HEK293 (cell line): Measurements from ENCODE around the gene FARSA.

Source experiments
- KLF10 ChIP-seq: fragments of 450-650 bp; IDR thresholded peaks from 2 replicates; pipeline ENCODE4 v1.5.1; 2018; ENCODE audit warnings: missing biosample characterization, mild to moderate bottlenecking, missing genetic modification characterization
- REPIN1 ChIP-seq: fragments of 450-650 bp; formaldehyde crosslinking; IDR thresholded peaks from 2 replicates; pipeline ENCODE4 v1.5.1; 2017; ENCODE audit warnings: missing biosample characterization, missing genetic modification characterization, low read depth
- ZBTB7A ChIP-seq: fragments of 450-650 bp; formaldehyde crosslinking; IDR thresholded peaks from 2 replicates; pipeline ENCODE4 v1.5.1; 2016; ENCODE audit warnings: low read depth, missing biosample characterization, missing genetic modification characterization
- ZNF140 ChIP-seq: fragments of 450-650 bp; formaldehyde crosslinking; IDR thresholded peaks from 2 replicates; pipeline ENCODE4 v1.5.1; 2016; ENCODE audit warnings: missing biosample characterization, missing genetic modification characterization
- ZNF394 ChIP-seq: fragments of 450-650 bp; formaldehyde crosslinking; IDR thresholded peaks from 2 replicates; pipeline ENCODE4 v1.5.1; 2016; ENCODE audit warnings: missing biosample characterization, missing genetic modification characterization, mild to moderate bottlenecking, moderate library complexity, borderline replicate concordance
- ZNF501 ChIP-seq: fragments of 450-650 bp; formaldehyde crosslinking; IDR thresholded peaks from 2 replicates; pipeline ENCODE4 v1.5.1; 2016; ENCODE audit warnings: missing biosample characterization, missing genetic modification characterization
- ZNF571 ChIP-seq: fragments of 450-650 bp; formaldehyde crosslinking; IDR thresholded peaks from 2 replicates; pipeline ENCODE4 v1.5.0; 2017; ENCODE audit warnings: missing biosample characterization, missing genetic modification characterization
- ZNF623 ChIP-seq: fragments of 450-650 bp; formaldehyde crosslinking; IDR thresholded peaks from 2 replicates; pipeline ENCODE4 v1.5.1; 2016; ENCODE audit warnings: missing biosample characterization, missing genetic modification characterization
- ZNF791 ChIP-seq: fragments of 450-650 bp; formaldehyde crosslinking; IDR thresholded peaks from 2 replicates; pipeline ENCODE4 v1.5.1; 2016; ENCODE audit warnings: missing biosample characterization, missing genetic modification characterization
- ZSCAN30 ChIP-seq: fragments of 450-650 bp; IDR thresholded peaks from 2 replicates; pipeline ENCODE4 v1.5.1; 2018; ENCODE audit warnings: missing biosample characterization, mild to moderate bottlenecking, missing genetic modification characterization, moderate library complexity
- TF ChIP-seq, protein P1 (sequence below): fragments of 450-650 bp; formaldehyde crosslinking; IDR thresholded peaks from 2 replicates; pipeline ENCODE4 v1.5.1; 2016; ENCODE audit warnings: missing biosample characterization, missing genetic modification characterization
- TF ChIP-seq, protein P2 (sequence below): fragments of 450-650 bp; formaldehyde crosslinking; IDR thresholded peaks from 2 replicates; pipeline ENCODE4 v1.5.1; 2016; ENCODE audit warnings: missing biosample characterization, missing genetic modification characterization
- TF ChIP-seq, protein P3 (sequence below): fragments of 450-650 bp; formaldehyde crosslinking; IDR thresholded peaks from 2 replicates; pipeline ENCODE4 v1.5.1; 2016; ENCODE audit warnings: missing biosample characterization, missing genetic modification characterization
- TF ChIP-seq, protein P4 (sequence below): fragments of 450-650 bp; formaldehyde crosslinking; IDR thresholded peaks from 2 replicates; pipeline ENCODE4 v1.5.1; 2016; ENCODE audit warnings: missing biosample characterization, missing genetic modification characterization
- TF ChIP-seq, protein P5 (sequence below): fragments of 450-650 bp; formaldehyde crosslinking; IDR thresholded peaks from 2 replicates; pipeline ENCODE4 v1.5.1; 2016; ENCODE audit warnings: missing biosample characterization, missing genetic modification characterization
- TF ChIP-seq, protein P6 (sequence below): fragments of 450-650 bp; formaldehyde crosslinking; IDR thresholded peaks from 2 replicates; pipeline ENCODE4 v1.5.1; 2016; ENCODE audit warnings: missing biosample characterization, missing genetic modification characterization
- TF ChIP-seq, protein P7 (sequence below): fragments of 450-650 bp; formaldehyde crosslinking; IDR thresholded peaks from 2 replicates; pipeline ENCODE4 v1.5.1; 2016; ENCODE audit warnings: missing biosample characterization, missing genetic modification characterization
- TF ChIP-seq, protein P8 (sequence below): fragments of 450-650 bp; formaldehyde crosslinking; IDR thresholded peaks from 2 replicates; pipeline ENCODE4 v1.5.1; 2016; ENCODE audit warnings: missing biosample characterization, missing genetic modification characterization
- TF ChIP-seq, protein P9 (sequence below): fragments of 450-650 bp; formaldehyde crosslinking; optimal IDR thresholded peaks from 2 replicates; pipeline ENCODE3; 2016; ENCODE audit warnings: missing biosample characterization, mild to moderate bottlenecking, missing genetic modification characterization

The FARSA gene

DNA sequence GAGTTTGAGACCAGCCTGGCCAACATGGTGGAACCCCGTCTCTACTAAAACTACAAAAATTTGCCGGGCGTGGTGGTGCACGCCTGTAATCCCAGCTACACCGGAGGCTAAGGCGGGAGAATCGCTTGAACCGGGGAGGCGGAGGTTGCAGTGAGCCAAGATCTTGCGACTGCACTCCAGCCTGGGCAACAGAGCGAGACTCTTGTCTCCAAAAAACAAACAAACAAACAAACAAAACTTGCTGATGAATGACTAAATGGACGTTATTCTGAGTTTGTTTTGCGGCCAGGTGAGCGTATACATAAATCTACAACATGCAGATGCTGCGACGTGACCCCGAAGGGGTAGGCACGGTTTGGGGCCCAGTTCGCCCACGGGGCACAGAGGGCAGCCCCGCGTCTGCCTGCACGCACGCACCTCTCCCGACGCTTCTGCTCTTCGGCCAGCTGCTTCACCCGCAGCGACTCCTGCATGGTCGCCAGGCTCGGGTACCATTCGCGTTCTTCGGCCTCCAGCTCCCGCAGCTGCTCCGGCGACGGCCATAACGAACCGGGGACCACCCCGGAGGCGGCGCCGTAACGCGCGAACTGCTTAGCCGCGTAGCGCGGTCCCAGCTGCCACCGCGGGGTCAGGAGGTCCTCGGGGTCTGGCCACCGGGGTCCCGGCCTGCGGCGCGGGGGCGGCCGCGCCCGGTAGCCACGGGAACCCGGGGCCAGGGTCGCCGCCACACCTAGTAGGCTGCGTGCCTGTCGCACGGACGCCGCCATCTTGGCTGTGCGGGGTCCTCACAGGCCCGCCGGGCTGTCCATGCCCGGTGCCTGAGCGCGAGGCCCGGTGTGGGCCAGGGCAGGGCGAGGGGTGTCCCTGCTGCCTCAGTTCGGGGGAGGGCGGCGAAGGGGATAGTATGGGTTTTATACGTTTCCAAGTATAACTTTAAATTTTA, 23.2 kb upstream of the FARSA start, which contains the start of gene GADD45GIP1 (continued):
- TF ChIP-seq, protein P1, sequence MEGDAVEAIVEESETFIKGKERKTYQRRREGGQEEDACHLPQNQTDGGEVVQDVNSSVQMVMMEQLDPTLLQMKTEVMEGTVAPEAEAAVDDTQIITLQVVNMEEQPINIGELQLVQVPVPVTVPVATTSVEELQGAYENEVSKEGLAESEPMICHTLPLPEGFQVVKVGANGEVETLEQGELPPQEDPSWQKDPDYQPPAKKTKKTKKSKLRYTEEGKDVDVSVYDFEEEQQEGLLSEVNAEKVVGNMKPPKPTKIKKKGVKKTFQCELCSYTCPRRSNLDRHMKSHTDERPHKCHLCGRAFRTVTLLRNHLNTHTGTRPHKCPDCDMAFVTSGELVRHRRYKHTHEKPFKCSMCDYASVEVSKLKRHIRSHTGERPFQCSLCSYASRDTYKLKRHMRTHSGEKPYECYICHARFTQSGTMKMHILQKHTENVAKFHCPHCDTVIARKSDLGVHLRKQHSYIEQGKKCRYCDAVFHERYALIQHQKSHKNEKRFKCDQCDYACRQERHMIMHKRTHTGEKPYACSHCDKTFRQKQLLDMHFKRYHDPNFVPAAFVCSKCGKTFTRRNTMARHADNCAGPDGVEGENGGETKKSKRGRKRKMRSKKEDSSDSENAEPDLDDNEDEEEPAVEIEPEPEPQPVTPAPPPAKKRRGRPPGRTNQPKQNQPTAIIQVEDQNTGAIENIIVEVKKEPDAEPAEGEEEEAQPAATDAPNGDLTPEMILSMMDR (tag by site-specific recombination) = no peak
- TF ChIP-seq, protein P2, sequence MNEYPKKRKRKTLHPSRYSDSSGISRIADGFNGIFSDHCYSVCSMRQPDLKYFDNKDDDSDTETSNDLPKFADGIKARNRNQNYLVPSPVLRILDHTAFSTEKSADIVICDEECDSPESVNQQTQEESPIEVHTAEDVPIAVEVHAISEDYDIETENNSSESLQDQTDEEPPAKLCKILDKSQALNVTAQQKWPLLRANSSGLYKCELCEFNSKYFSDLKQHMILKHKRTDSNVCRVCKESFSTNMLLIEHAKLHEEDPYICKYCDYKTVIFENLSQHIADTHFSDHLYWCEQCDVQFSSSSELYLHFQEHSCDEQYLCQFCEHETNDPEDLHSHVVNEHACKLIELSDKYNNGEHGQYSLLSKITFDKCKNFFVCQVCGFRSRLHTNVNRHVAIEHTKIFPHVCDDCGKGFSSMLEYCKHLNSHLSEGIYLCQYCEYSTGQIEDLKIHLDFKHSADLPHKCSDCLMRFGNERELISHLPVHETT (tag by site-specific recombination) = no peak
- TF ChIP-seq ZNF571 (tag by site-specific recombination) (no peak), ZNF501 (tag by site-specific recombination) (0 out of 2 replicates have a peak, but pooled peaks have one; percentile 25), KLF10 (tag by site-specific recombination) (peak; percentile 73), ZNF623 (tag by site-specific recombination) (no peak), ZNF394 (peak; percentile 31; the same call in 1 of the 2 replicates), ZNF140 (tag by site-specific recombination) (no peak), ZSCAN30 (tag by site-specific recombination) (peak; percentile 79), REPIN1 (tag by site-specific recombination) (0 out of 2 replicates have a peak, but pooled peaks have one; percentile 19), ZNF791 (tag by site-specific recombination) (no peak), ZBTB7A (tag by site-specific recombination) (peak; percentile 11; the same call in 1 of the 2 replicates)
- TF ChIP-seq, protein P3, sequence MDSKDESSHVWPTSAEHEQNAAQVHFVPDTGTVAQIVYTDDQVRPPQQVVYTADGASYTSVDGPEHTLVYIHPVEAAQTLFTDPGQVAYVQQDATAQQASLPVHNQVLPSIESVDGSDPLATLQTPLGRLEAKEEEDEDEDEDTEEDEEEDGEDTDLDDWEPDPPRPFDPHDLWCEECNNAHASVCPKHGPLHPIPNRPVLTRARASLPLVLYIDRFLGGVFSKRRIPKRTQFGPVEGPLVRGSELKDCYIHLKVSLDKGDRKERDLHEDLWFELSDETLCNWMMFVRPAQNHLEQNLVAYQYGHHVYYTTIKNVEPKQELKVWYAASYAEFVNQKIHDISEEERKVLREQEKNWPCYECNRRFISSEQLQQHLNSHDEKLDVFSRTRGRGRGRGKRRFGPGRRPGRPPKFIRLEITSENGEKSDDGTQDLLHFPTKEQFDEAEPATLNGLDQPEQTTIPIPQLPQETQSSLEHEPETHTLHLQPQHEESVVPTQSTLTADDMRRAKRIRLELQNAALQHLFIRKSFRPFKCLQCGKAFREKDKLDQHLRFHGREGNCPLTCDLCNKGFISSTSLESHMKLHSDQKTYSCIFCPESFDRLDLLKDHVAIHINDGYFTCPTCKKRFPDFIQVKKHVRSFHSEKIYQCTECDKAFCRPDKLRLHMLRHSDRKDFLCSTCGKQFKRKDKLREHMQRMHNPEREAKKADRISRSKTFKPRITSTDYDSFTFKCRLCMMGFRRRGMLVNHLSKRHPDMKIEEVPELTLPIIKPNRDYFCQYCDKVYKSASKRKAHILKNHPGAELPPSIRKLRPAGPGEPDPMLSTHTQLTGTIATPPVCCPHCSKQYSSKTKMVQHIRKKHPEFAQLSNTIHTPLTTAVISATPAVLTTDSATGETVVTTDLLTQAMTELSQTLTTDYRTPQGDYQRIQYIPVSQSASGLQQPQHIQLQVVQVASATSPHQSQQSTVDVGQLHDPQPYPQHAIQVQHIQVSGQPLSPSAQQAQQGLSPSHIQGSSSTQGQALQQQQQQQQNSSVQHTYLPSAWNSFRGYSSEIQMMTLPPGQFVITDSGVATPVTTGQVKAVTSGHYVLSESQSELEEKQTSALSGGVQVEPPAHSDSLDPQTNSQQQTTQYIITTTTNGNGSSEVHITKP (tag by site-specific recombination) = peak; percentile 80
- TF ChIP-seq, protein P4, sequence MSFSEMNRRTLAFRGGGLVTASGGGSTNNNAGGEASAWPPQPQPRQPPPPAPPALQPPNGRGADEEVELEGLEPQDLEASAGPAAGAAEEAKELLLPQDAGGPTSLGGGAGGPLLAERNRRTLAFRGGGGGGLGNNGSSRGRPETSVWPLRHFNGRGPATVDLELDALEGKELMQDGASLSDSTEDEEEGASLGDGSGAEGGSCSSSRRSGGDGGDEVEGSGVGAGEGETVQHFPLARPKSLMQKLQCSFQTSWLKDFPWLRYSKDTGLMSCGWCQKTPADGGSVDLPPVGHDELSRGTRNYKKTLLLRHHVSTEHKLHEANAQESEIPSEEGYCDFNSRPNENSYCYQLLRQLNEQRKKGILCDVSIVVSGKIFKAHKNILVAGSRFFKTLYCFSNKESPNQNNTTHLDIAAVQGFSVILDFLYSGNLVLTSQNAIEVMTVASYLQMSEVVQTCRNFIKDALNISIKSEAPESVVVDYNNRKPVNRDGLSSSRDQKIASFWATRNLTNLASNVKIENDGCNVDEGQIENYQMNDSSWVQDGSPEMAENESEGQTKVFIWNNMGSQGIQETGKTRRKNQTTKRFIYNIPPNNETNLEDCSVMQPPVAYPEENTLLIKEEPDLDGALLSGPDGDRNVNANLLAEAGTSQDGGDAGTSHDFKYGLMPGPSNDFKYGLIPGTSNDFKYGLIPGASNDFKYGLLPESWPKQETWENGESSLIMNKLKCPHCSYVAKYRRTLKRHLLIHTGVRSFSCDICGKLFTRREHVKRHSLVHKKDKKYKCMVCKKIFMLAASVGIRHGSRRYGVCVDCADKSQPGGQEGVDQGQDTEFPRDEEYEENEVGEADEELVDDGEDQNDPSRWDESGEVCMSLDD (tag by site-specific recombination) = peak; percentile 58; the same call in 1 of the 2 replicates
- TF ChIP-seq, protein P5, sequence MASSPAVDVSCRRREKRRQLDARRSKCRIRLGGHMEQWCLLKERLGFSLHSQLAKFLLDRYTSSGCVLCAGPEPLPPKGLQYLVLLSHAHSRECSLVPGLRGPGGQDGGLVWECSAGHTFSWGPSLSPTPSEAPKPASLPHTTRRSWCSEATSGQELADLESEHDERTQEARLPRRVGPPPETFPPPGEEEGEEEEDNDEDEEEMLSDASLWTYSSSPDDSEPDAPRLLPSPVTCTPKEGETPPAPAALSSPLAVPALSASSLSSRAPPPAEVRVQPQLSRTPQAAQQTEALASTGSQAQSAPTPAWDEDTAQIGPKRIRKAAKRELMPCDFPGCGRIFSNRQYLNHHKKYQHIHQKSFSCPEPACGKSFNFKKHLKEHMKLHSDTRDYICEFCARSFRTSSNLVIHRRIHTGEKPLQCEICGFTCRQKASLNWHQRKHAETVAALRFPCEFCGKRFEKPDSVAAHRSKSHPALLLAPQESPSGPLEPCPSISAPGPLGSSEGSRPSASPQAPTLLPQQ (tag by site-specific recombination) = peak; percentile 80
- TF ChIP-seq, protein P6, sequence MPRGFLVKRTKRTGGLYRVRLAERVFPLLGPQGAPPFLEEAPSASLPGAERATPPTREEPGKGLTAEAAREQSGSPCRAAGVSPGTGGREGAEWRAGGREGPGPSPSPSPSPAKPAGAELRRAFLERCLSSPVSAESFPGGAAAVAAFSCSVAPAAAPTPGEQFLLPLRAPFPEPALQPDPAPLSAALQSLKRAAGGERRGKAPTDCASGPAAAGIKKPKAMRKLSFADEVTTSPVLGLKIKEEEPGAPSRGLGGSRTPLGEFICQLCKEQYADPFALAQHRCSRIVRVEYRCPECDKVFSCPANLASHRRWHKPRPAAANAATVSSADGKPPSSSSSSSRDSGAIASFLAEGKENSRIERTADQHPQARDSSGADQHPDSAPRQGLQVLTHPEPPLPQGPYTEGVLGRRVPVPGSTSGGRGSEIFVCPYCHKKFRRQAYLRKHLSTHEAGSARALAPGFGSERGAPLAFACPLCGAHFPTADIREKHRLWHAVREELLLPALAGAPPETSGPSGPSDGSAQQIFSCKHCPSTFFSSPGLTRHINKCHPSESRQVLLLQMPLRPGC (tag by site-specific recombination) = peak; percentile 30; the same call in 1 of the 2 replicates
- TF ChIP-seq, protein P7, sequence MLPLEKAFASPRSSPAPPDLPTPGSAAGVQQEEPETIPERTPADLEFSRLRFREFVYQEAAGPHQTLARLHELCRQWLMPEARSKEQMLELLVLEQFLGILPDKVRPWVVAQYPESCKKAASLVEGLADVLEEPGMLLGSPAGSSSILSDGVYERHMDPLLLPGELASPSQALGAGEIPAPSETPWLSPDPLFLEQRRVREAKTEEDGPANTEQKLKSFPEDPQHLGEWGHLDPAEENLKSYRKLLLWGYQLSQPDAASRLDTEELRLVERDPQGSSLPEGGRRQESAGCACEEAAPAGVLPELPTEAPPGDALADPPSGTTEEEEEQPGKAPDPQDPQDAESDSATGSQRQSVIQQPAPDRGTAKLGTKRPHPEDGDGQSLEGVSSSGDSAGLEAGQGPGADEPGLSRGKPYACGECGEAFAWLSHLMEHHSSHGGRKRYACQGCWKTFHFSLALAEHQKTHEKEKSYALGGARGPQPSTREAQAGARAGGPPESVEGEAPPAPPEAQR (tag by site-specific recombination) = peak; percentile 11; the same call in 1 of the 2 replicates
- TF ChIP-seq, protein P8, sequence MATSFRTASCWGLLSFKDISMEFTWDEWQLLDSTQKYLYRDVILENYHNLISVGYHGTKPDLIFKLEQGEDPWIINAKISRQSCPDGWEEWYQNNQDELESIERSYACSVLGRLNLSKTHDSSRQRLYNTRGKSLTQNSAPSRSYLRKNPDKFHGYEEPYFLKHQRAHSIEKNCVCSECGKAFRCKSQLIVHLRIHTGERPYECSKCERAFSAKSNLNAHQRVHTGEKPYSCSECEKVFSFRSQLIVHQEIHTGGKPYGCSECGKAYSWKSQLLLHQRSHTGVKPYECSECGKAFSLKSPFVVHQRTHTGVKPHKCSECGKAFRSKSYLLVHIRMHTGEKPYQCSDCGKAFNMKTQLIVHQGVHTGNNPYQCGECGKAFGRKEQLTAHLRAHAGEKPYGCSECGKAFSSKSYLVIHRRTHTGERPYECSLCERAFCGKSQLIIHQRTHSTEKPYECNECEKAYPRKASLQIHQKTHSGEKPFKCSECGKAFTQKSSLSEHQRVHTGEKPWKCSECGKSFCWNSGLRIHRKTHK (tag by site-specific recombination) = no peak
- TF ChIP-seq, protein P9, sequence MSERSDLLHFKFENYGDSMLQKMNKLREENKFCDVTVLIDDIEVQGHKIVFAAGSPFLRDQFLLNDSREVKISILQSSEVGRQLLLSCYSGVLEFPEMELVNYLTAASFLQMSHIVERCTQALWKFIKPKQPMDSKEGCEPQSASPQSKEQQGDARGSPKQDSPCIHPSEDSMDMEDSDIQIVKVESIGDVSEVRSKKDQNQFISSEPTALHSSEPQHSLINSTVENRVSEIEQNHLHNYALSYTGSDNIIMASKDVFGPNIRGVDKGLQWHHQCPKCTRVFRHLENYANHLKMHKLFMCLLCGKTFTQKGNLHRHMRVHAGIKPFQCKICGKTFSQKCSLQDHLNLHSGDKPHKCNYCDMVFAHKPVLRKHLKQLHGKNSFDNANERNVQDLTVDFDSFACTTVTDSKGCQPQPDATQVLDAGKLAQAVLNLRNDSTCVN = peak; percentile 68
